Measurements from ENCODE around the gene FAM50B.

DNA sequence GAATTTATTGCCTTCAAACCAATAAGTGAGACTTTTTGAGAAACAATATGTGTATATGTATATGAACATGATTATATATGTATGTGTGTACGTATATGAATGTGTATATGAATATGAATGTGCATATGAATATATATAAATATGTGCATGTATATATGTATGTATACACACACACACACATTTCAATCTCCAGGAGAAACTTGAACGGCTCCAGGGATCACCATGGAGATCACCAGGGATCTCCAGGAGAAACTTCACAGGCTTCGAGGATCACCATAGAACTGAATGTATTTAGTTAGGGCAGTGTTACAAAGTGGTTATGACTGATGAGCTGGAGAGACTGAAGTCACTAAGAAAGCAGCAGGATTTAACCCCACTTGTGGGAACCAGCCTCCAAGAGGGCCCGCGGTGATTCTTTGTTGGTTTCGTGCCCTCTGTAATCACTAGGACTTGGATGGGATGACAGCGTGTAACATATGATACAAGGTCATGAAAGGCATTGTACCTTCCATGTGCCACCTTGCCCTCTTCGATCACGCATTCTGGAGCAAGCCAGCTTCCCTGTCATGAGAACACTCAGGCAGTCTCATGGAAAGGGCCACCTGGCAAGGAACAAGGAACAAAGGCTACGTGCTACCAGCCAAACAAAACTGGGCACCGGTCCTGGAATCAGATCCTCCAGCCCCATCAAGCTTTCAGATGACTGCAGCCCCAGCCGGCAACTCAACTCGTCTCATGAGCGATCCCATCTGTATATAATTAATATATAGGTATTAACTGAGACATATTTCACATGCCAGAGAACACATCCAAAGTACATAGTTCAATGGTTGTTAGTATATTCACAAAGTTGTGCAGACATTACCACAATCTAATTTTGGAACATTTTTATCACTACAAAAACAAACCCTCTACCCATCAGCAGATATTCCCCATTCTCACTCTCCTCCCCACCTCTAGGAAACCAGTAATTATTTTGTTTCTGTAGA lies 8.6 kb downstream of the FAM50B start:
- TF ChIP-seq, protein P1, sequence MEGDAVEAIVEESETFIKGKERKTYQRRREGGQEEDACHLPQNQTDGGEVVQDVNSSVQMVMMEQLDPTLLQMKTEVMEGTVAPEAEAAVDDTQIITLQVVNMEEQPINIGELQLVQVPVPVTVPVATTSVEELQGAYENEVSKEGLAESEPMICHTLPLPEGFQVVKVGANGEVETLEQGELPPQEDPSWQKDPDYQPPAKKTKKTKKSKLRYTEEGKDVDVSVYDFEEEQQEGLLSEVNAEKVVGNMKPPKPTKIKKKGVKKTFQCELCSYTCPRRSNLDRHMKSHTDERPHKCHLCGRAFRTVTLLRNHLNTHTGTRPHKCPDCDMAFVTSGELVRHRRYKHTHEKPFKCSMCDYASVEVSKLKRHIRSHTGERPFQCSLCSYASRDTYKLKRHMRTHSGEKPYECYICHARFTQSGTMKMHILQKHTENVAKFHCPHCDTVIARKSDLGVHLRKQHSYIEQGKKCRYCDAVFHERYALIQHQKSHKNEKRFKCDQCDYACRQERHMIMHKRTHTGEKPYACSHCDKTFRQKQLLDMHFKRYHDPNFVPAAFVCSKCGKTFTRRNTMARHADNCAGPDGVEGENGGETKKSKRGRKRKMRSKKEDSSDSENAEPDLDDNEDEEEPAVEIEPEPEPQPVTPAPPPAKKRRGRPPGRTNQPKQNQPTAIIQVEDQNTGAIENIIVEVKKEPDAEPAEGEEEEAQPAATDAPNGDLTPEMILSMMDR (IDR thresholded peaks at IDR 0.05; ENCODE audit: low read depth, low read length, poor library complexity, severe bottlenecking), result no peak
- TF ChIP-seq EZH2phosphoT487 (IDR thresholded peaks at IDR 0.05; ENCODE audit: borderline replicate concordance, low read length), result no peak
